Right lobe of liver (tissue), 4 donors: Measurements from ENCODE around the gene CCDC149.

ENCODE experiments used
- POLR2A ChIP-seq: fragments of 450-650 bp; IDR thresholded peaks from one replicate; pipeline ENCODE4 v1.6.1; 2017; ENCODE audit warnings: antibody characterized with exemption, mild to moderate bottlenecking
- TF ChIP-seq, protein P1 (sequence below), 4 donors: fragments of 200-600 bp in 3 of 4; fragments of 450-650 bp in 1 of 4; IDR thresholded peaks; one replicate each; pipeline versions ENCODE4 v1.5.1 to v1.8.0; 2016 to 2022; ENCODE audit warnings: antibody characterized with exemption in 4 of 4, mild to moderate bottlenecking in 2 of 4
- donor health status: DM: no; HTN: no; CAD: no.
- donor health status: DM: no; HTN: no; CAD: no.
- donor health status: DM: no; HTN: yes; CAD: no.

DNA sequence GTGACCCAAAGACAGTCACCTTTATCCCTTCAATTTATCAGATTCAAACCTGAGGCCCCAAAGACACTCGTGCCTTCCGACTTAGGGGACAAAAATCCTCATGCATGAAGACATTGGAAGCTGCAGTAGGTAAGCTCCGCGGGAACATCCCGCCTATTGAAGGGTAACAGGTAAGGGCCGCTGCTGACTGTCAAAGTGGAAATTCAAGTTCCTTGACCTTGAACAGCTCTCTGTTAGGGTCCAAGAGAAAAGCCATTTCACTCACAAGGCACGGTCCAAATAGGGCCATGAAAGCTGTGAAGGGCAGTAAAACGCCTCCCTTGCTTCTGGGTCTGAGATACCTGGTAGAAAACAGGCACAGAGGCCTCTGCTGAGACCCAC, 34.2 kb downstream of the CCDC149 start:
- TF ChIP-seq POLR2A = no peak
- TF ChIP-seq, protein P1, sequence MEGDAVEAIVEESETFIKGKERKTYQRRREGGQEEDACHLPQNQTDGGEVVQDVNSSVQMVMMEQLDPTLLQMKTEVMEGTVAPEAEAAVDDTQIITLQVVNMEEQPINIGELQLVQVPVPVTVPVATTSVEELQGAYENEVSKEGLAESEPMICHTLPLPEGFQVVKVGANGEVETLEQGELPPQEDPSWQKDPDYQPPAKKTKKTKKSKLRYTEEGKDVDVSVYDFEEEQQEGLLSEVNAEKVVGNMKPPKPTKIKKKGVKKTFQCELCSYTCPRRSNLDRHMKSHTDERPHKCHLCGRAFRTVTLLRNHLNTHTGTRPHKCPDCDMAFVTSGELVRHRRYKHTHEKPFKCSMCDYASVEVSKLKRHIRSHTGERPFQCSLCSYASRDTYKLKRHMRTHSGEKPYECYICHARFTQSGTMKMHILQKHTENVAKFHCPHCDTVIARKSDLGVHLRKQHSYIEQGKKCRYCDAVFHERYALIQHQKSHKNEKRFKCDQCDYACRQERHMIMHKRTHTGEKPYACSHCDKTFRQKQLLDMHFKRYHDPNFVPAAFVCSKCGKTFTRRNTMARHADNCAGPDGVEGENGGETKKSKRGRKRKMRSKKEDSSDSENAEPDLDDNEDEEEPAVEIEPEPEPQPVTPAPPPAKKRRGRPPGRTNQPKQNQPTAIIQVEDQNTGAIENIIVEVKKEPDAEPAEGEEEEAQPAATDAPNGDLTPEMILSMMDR (IDR thresholded peaks at IDR 0.05) = no peak
